ENCODE measurements around the gene LRRTM1. TPM values are rescaled to one million over a fixed set of nuclear protein-coding genes. Genes with fewer than 3 reads are reported as not detected.

LRRTM1 gene
- total RNA-seq (2014; rRNA removed; shearing (Covaris generic); ENCODE audit: low replicate concordance), result not detected in 2 replicates

GRCh38 chr2:80303909-80304837, at the start of gene LRRTM1:
Gene LRRTM1, minus strand, starts transcription at chr2:80304752. Its CDS starts 933 bp downstream, at chr2:80303819.
- Histone ChIP-seq H3K79me2 (ENCODE audit: low read length) (no peaks in the 10 kb centered on the region), H3K9ac (ENCODE audit: low read length) (no peak within 1 kb of the TSS), H4K20me1 (ENCODE audit: insufficient read depth, low read depth, low read length) (no peaks in the 10 kb centered on the region), H3K9me3 (ENCODE audit: low read length) (no peaks in the 10 kb centered on the region), H3K4me2 (ENCODE audit: low read depth, low read length, poor library complexity, severe bottlenecking) (no peak within 1 kb of the TSS), H3K36me3 (ENCODE audit: insufficient read depth, low read length) (no peaks in the 10 kb centered on the region), H2AFZ (ENCODE audit: low read length) (no peak within 1 kb of the TSS), H3K4me1 (ENCODE audit: low read length) (peaks cover 17% of the 10 kb centered on the region), H3K4me3 (ENCODE audit: low read length) (no peak within 1 kb of the TSS), H3K27me3 (ENCODE audit: low read length) (no peaks in the 10 kb centered on the region), H3K9me2 (replicated peaks; ENCODE audit: insufficient read depth, low read length) (no peaks in the 10 kb centered on the region), H3K27ac (ENCODE audit: low read length) (no peak within 1 kb of the TSS)
- no peak for DNase-seq

- Histone ChIP-seq H3K79me2 (ENCODE audit: low read length) (no peaks in the 10 kb centered on the region), H2AFZ (ENCODE audit: low read length) (no peak overlapping the region), H3K9ac (ENCODE audit: low read length) (no peak overlapping the region), H4K20me1 (ENCODE audit: insufficient read depth, low read depth, low read length) (no peaks in the 10 kb centered on the region), H3K9me3 (ENCODE audit: low read length) (no peaks in the 10 kb centered on the region), H3K36me3 (ENCODE audit: insufficient read depth, low read length) (no peaks in the 10 kb centered on the region), H3K27ac (ENCODE audit: low read length) (no peak overlapping the region), H3K27me3 (ENCODE audit: low read length) (no peaks in the 10 kb centered on the region), H3K4me3 (ENCODE audit: low read length) (no peak overlapping the region), H3K4me2 (ENCODE audit: low read depth, low read length, poor library complexity, severe bottlenecking) (no peak overlapping the region), H3K4me1 (ENCODE audit: low read length) (no peaks in the 10 kb centered on the region), H3K9me2 (replicated peaks; ENCODE audit: insufficient read depth, low read length) (no peaks in the 10 kb centered on the region)
- DNase-seq, result no peak
These were observed 46.7 kb upstream of the LRRTM1 start for GRCh38 chr2:80351231-80351630.

GRCh38 chr2:80348953-80349352, 44.4 kb upstream of the LRRTM1 start:
- DNase-seq, result no peak
- no peaks in the 10 kb centered on the region for H3K9me2 ChIP-seq (replicated peaks; ENCODE audit: insufficient read depth, low read length)
- H4K20me1 ChIP-seq (ENCODE audit: insufficient read depth, low read depth, low read length), result no peaks in the 10 kb centered on the region
- H3K4me1 ChIP-seq (ENCODE audit: low read length), result no peaks in the 10 kb centered on the region
- H3K9ac ChIP-seq (ENCODE audit: low read length), result no peak overlapping the region
- H3K36me3 ChIP-seq (ENCODE audit: insufficient read depth, low read length), result no peaks in the 10 kb centered on the region
- no peak overlapping the region for H3K4me3 ChIP-seq (ENCODE audit: low read length)
- H3K27me3 ChIP-seq (ENCODE audit: low read length), result no peaks in the 10 kb centered on the region
- no peaks in the 10 kb centered on the region for H3K79me2 ChIP-seq (ENCODE audit: low read length)
- H2AFZ ChIP-seq (ENCODE audit: low read length), result no peak overlapping the region
- H3K27ac ChIP-seq (ENCODE audit: low read length), result no peak overlapping the region
- H3K4me2 ChIP-seq (ENCODE audit: low read depth, low read length, poor library complexity, severe bottlenecking), result no peak overlapping the region
- no peaks in the 10 kb centered on the region for H3K9me3 ChIP-seq (ENCODE audit: low read length)

- Histone ChIP-seq H3K9me2 (replicated peaks; ENCODE audit: insufficient read depth, low read length) (no peaks in the 10 kb centered on the region), H3K4me1 (ENCODE audit: low read length) (no peaks in the 10 kb centered on the region), H3K4me2 (ENCODE audit: low read depth, low read length, poor library complexity, severe bottlenecking) (no peak overlapping the region), H2AFZ (ENCODE audit: low read length) (no peak overlapping the region), H4K20me1 (ENCODE audit: insufficient read depth, low read depth, low read length) (no peaks in the 10 kb centered on the region), H3K27me3 (ENCODE audit: low read length) (no peaks in the 10 kb centered on the region), H3K79me2 (ENCODE audit: low read length) (no peaks in the 10 kb centered on the region), H3K4me3 (ENCODE audit: low read length) (no peak overlapping the region), H3K27ac (ENCODE audit: low read length) (no peak overlapping the region), H3K36me3 (ENCODE audit: insufficient read depth, low read length) (no peaks in the 10 kb centered on the region), H3K9ac (ENCODE audit: low read length) (no peak overlapping the region), H3K9me3 (ENCODE audit: low read length) (no peaks in the 10 kb centered on the region)
- DNase-seq, result no peak
These were observed 43.5 kb upstream of the LRRTM1 start for GRCh38 chr2:80348078-80348477.

DNA sequence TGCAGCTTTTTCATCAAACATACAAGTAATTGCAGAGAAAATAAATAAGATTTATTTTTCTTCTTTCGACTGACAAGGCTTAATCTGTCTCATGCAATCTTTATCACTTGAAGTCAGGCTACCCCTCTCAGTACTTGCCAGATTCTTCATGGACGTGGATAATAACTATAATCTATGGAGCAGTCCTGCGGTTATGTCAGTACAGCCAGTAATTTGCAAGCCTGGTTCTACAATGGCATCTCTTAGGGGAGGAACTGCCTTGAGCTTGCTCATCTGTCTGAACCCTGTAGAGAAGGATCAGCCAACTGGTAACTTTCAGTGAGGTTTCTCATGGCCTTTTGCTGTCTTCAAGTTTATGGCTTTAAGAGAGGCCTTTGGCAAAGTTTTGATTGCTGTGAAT, 35.5 kb upstream of the LRRTM1 start:
- no peak overlapping the region for H3K4me3 ChIP-seq (ENCODE audit: low read length)
- H3K4me1 ChIP-seq (ENCODE audit: low read length), result no peaks in the 10 kb centered on the region
- H3K9me3 ChIP-seq (ENCODE audit: low read length), result no peaks in the 10 kb centered on the region
- H3K79me2 ChIP-seq (ENCODE audit: low read length), result no peaks in the 10 kb centered on the region
- H3K9ac ChIP-seq (ENCODE audit: low read length), result no peak overlapping the region
- H3K27me3 ChIP-seq (ENCODE audit: low read length), result 0 out of 2 replicates have a peak, but pooled peaks cover 2% of the 10 kb centered on the region
- H3K9me2 ChIP-seq (replicated peaks; ENCODE audit: insufficient read depth, low read length), result no peaks in the 10 kb centered on the region
- DNase-seq, result no peak
- no peak overlapping the region for H2AFZ ChIP-seq (ENCODE audit: low read length)
- no peaks in the 10 kb centered on the region for H3K36me3 ChIP-seq (ENCODE audit: insufficient read depth, low read length)
- H3K4me2 ChIP-seq (ENCODE audit: low read depth, low read length, poor library complexity, severe bottlenecking), result no peak overlapping the region
- no peaks in the 10 kb centered on the region for H4K20me1 ChIP-seq (ENCODE audit: insufficient read depth, low read depth, low read length)
- H3K27ac ChIP-seq (ENCODE audit: low read length), result no peak overlapping the region

DNA sequence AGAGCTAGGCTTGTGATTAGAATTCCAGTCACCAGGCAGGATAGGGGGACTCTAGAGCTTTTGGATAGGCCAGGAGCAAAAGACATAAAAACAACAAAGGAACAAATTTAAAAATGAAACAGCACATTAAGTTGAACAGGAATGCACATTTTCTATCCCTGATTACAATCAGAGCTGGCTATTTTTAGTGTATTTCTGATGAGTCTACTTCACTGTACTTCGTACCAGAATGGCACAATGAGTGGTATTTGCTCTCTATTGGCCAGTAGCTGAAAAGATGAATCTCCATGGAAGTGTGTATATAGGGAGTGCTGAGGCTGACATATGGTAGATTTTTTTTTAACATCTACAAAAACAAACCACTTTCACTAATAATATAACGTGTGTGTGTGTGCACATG, 34.2 kb upstream of the LRRTM1 start:
- Histone ChIP-seq H3K4me2 (ENCODE audit: low read depth, low read length, poor library complexity, severe bottlenecking) (no peak overlapping the region), H3K4me3 (ENCODE audit: low read length) (no peak overlapping the region), H3K9ac (ENCODE audit: low read length) (no peak overlapping the region), H3K4me1 (ENCODE audit: low read length) (no peaks in the 10 kb centered on the region), H3K9me3 (ENCODE audit: low read length) (no peaks in the 10 kb centered on the region), H3K9me2 (replicated peaks; ENCODE audit: insufficient read depth, low read length) (no peaks in the 10 kb centered on the region), H3K36me3 (ENCODE audit: insufficient read depth, low read length) (no peaks in the 10 kb centered on the region), H3K79me2 (ENCODE audit: low read length) (no peaks in the 10 kb centered on the region), H2AFZ (ENCODE audit: low read length) (no peak overlapping the region), H3K27me3 (ENCODE audit: low read length) (0 out of 2 replicates have a peak, but pooled peaks cover 2% of the 10 kb centered on the region), H3K27ac (ENCODE audit: low read length) (no peak overlapping the region), H4K20me1 (ENCODE audit: insufficient read depth, low read depth, low read length) (no peaks in the 10 kb centered on the region)
- no peak for DNase-seq

GRCh38 chr2:80335411-80335810, 30.9 kb upstream of the LRRTM1 start:
- Histone ChIP-seq H3K4me1 (ENCODE audit: low read length) (no peaks in the 10 kb centered on the region), H3K4me3 (ENCODE audit: low read length) (no peak overlapping the region), H3K9me2 (replicated peaks; ENCODE audit: insufficient read depth, low read length) (no peaks in the 10 kb centered on the region), H3K9me3 (ENCODE audit: low read length) (no peaks in the 10 kb centered on the region), H3K27me3 (ENCODE audit: low read length) (no peaks in the 10 kb centered on the region), H3K4me2 (ENCODE audit: low read depth, low read length, poor library complexity, severe bottlenecking) (no peak overlapping the region), H3K9ac (ENCODE audit: low read length) (no peak overlapping the region), H3K79me2 (ENCODE audit: low read length) (no peaks in the 10 kb centered on the region), H4K20me1 (ENCODE audit: insufficient read depth, low read depth, low read length) (no peaks in the 10 kb centered on the region), H3K27ac (ENCODE audit: low read length) (no peak overlapping the region), H2AFZ (ENCODE audit: low read length) (no peak overlapping the region), H3K36me3 (ENCODE audit: insufficient read depth, low read length) (no peaks in the 10 kb centered on the region)
- DNase-seq, result no peak

DNA sequence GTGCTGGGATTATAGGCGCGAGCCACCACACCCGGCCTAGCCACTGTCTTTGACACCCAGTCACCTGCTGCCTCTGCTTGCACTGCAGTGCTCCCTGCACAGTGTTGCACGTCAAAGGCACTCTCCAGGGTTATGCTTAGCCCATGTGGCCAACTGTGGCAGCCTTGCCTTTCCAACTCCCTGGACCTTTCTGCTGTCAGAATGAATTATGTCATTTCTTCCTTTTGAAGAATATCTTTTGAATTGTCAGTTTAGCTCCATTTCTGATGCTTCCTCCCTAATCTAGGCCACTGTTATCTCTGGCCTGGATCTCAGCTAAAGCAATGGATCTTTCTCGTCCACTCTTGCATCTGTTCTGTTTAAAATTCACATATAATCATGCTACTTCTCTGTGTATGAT, 29.3 kb upstream of the LRRTM1 start:
- no peaks in the 10 kb centered on the region for H3K9me3 ChIP-seq (ENCODE audit: low read length)
- H3K4me2 ChIP-seq (ENCODE audit: low read depth, low read length, poor library complexity, severe bottlenecking), result no peak overlapping the region
- no peaks in the 10 kb centered on the region for H3K36me3 ChIP-seq (ENCODE audit: insufficient read depth, low read length)
- no peak overlapping the region for H3K4me3 ChIP-seq (ENCODE audit: low read length)
- no peaks in the 10 kb centered on the region for H4K20me1 ChIP-seq (ENCODE audit: insufficient read depth, low read depth, low read length)
- no peaks in the 10 kb centered on the region for H3K27me3 ChIP-seq (ENCODE audit: low read length)
- no peaks in the 10 kb centered on the region for H3K9me2 ChIP-seq (replicated peaks; ENCODE audit: insufficient read depth, low read length)
- H2AFZ ChIP-seq (ENCODE audit: low read length), result no peak overlapping the region
- H3K79me2 ChIP-seq (ENCODE audit: low read length), result no peaks in the 10 kb centered on the region
- no peak overlapping the region for H3K27ac ChIP-seq (ENCODE audit: low read length)
- H3K9ac ChIP-seq (ENCODE audit: low read length), result no peak overlapping the region
- H3K4me1 ChIP-seq (ENCODE audit: low read length), result no peaks in the 10 kb centered on the region
- DNase-seq, result no peak
